K562 (cell line): Measurements from ENCODE around the gene PLA2G4D. TPM values are rescaled to one million over a fixed set of nuclear protein-coding genes. Genes with fewer than 3 reads are reported as not detected.

Experiments
- ATAC-seq: fragments of 200-7000 bp; cut with Tn5 transposase; 3 replicates; pipeline ENCODE4 v1.9.1; 2020; ENCODE audit warnings: moderate library complexity
- BruUV-seq: library from RNA; stranded (reverse); fragments of 400-500 nt; replicated peaks from 2 replicates; lab custom pipeline; 2021; lab: Mats Ljungman, UMichigan
- CTCF ChIA-PET: fragments of 300-600 bp; formaldehyde crosslinking; extraction: SDS; loops from one replicate; lab custom pipeline; 2021; ENCODE audit warnings: low intra/inter-chr PET ratio; lab: Yijun Ruan, JAX
- POLR2A ChIA-PET: fragments of 300-600, 350-650 bp; sonication (Branson Sonifier 250); formaldehyde crosslinking; extraction: SDS; loops from one replicate; lab custom pipeline; 2021; ENCODE audit warnings: antibody characterized with exemption, inconsistent platforms; lab: Yijun Ruan, JAX
- DNase-seq, 4 experiments: peaks; one replicate each; pipeline versions ENCODE4 v3.0.0 to v3.0.0-alpha.2; 2011 to 2018; ENCODE audit warnings: low spot score in 3 of 4, mixed read lengths in 3 of 4; ENCODE audit errors: extremely low read depth in 1 of 4
- FAIRE-seq: peaks from 2 replicates; lab custom pipeline; 2011; peaks lifted over from hg19 to GRCh38; lab: Jason Lieb, UNC
- H2AFZ ChIP-seq: 2 replicates; pipeline ENCODE4 v1.6.0; 2011; ENCODE audit warnings: low read depth, low read length, control low read depth, inconsistent platforms
- H3K27ac ChIP-seq: fragments of 200-600 bp; 3 replicates; pipeline ENCODE4 v1.8.0; 2011; ENCODE audit warnings: low read depth, mild to moderate bottlenecking, control low read depth, inconsistent platforms, low read length, moderate library complexity, mixed read lengths; ENCODE audit errors: extremely low read depth
- H3K27me3 ChIP-seq, 2 experiments: fragments of 300-600 bp in 1 of 2; 2 replicates in 1 of 2; 3 replicates in 1 of 2; pipeline versions ENCODE4 v1.6.0 to v1.8.0; 2011; ENCODE audit warnings: inconsistent platforms in 2 of 2, low read length in 2 of 2, mild to moderate bottlenecking in 1 of 2, mixed read lengths in 1 of 2, moderate library complexity in 1 of 2; ENCODE audit not compliant: control insufficient read depth in 2 of 2, insufficient read depth in 2 of 2
- H3K36me3 ChIP-seq: fragments of 300-600 bp; 3 replicates; pipeline ENCODE4 v1.8.0; 2011; ENCODE audit warnings: mild to moderate bottlenecking, low read length, inconsistent platforms; ENCODE audit not compliant: control insufficient read depth, insufficient read depth
- H3K4me1 ChIP-seq, 2 experiments: fragments of 200-600 bp in 1 of 2; replicated peaks in 1 of 2; 2 replicates in 1 of 2; 3 replicates in 1 of 2; pipeline versions ENCODE4 v1.5.1 to v1.8.0; 2011; ENCODE audit warnings: inconsistent platforms in 2 of 2, low read length in 2 of 2, mild to moderate bottlenecking in 1 of 2, mixed read lengths in 1 of 2, moderate library complexity in 1 of 2; ENCODE audit not compliant: control insufficient read depth in 2 of 2, insufficient read depth in 2 of 2
- H3K4me2 ChIP-seq: 2 replicates; pipeline ENCODE4 v1.6.1; 2011; ENCODE audit warnings: low read length, control low read depth, inconsistent platforms, mixed read lengths; ENCODE audit not compliant: insufficient read depth
- H3K4me3 ChIP-seq: fragments of 200-600 bp; sonication (generic), shearing (Covaris generic); 2 replicates; pipeline ENCODE4 v1.5.1; 2016; ENCODE audit warnings: control low read depth, inconsistent platforms
- H3K79me2 ChIP-seq: fragments of 200-600 bp; 3 replicates; pipeline ENCODE4 v1.8.0; 2011; ENCODE audit warnings: low read length, inconsistent platforms; ENCODE audit not compliant: control insufficient read depth, insufficient read depth
- H3K9ac ChIP-seq, 2 experiments: 2 replicates each; pipeline versions ENCODE4 v1.6.0 to v1.6.1; 2011; ENCODE audit warnings: low read depth in 2 of 2, low read length in 2 of 2, control low read depth in 1 of 2, inconsistent platforms in 1 of 2, mild to moderate bottlenecking in 1 of 2, mixed read lengths in 1 of 2; ENCODE audit not compliant: insufficient read depth in 1 of 2
- H3K9me1 ChIP-seq: one replicate; pipeline ENCODE4 v1.6.0; 2011; ENCODE audit warnings: inconsistent platforms, mild to moderate bottlenecking, low read length, moderate library complexity; ENCODE audit not compliant: control insufficient read depth, insufficient read depth
- H3K9me3 ChIP-seq: replicated peaks from 2 replicates; pipeline ENCODE4 v1.5.1; 2011; ENCODE audit warnings: low read depth, low read length, inconsistent platforms; ENCODE audit not compliant: control insufficient read depth, insufficient read depth
- H4K20me1 ChIP-seq: replicated peaks from 2 replicates; pipeline ENCODE4 v1.6.1; 2011; ENCODE audit warnings: low read length, inconsistent platforms, mixed read lengths; ENCODE audit not compliant: control insufficient read depth, insufficient read depth
- LARP7 ChIP-seq: fragments of 450-650 bp; IDR thresholded peaks from 2 replicates; pipeline ENCODE4 v1.6.1; 2016
- SNAPC5 ChIP-seq: fragments of 250-450 bp; sonication (Bioruptor Pico); IDR thresholded peaks from 2 replicates; pipeline ENCODE4 v1.8.0; 2021; ENCODE audit warnings: moderate library complexity, mild to moderate bottlenecking, inconsistent platforms
- YBX1 ChIP-seq: fragments of 450-650 bp; IDR thresholded peaks from 2 replicates; pipeline ENCODE4 v1.7.1; 2016; ENCODE audit warnings: mild to moderate bottlenecking
- ZSCAN32 ChIP-seq: fragments of 450-650 bp; formaldehyde crosslinking; IDR thresholded peaks from 2 replicates; pipeline ENCODE4 v1.4.0; 2020; ENCODE audit warnings: mild to moderate bottlenecking, moderate library complexity
- WGBS: fragments of 100-300 bp; shearing (Covaris generic); methylation state at CpG from one replicate; pipeline ENCODE4 v1.1.6; 2016; ENCODE audit warnings: low coverage, mixed read lengths; ENCODE audit not compliant: insufficient coverage; ENCODE audit errors: missing lambda C conversion rate; 5-methylcytosine and 5-hydroxymethylcytosine counted together
- in situ Hi-C: fragments of 300-500 bp; cut with MboI; formaldehyde crosslinking; loops from 4 replicates; pipeline ENCODE4 v1.15.0; 2018; ENCODE audit warnings: inconsistent platforms, mixed read lengths
- intact Hi-C: fragments of 100-400 bp; cut with micrococcal nuclease; formaldehyde crosslinking; loops from 2 replicates; pipeline ENCODE4 v1.14.2; 2022
- polyA plus RNA-seq, 8 experiments: library from polyadenylated mRNA; depleted of rRNA in 4 of 8; stranded (reverse) in 5 of 8; unstranded in 3 of 8; fragments of >200 nt; fragmentation: Nextera tagmentation in 2 of 8; fragmentation: Illumina TruSeq in 1 of 8; extraction: Ambion mirVana in 2 of 8; extraction: Trizol in 1 of 8; gene quantifications; 2 replicates each; pipeline versions ENCODE4 v1.2.1 to v1.2.3, GENCODE V29; 2011 to 2014; ENCODE audit warnings: inconsistent platforms in 1 of 8, missing spikeins in 1 of 8
- total RNA-seq, 7 experiments: library from RNA; depleted of rRNA in 6 of 7; stranded (reverse); fragments of >200 nt in 6 of 7; fragmentation: Illumina TruSeq in 2 of 7; extraction: Trizol in 2 of 7; gene quantifications; 2 replicates each; pipeline versions ENCODE4 v1.2.1 to v1.2.3, GENCODE V29; 2011 to 2021; ENCODE audit warnings: low replicate concordance in 1 of 7
- TF ChIP-seq, protein P1 (sequence below): fragments of 450-650 bp; IDR thresholded peaks from 2 replicates; pipeline ENCODE4 v1.6.1; 2018; ENCODE audit warnings: mild to moderate bottlenecking, low read depth; ENCODE audit not compliant: partially characterized antibody

Gene PLA2G4D
- total and polyA plus RNA-seq, 9 of the 15 experiments (the other 6 are each of a cell fraction or from before 2014, with no cell fraction given), result 0.04 TPM; not detected in 8

DNA sequence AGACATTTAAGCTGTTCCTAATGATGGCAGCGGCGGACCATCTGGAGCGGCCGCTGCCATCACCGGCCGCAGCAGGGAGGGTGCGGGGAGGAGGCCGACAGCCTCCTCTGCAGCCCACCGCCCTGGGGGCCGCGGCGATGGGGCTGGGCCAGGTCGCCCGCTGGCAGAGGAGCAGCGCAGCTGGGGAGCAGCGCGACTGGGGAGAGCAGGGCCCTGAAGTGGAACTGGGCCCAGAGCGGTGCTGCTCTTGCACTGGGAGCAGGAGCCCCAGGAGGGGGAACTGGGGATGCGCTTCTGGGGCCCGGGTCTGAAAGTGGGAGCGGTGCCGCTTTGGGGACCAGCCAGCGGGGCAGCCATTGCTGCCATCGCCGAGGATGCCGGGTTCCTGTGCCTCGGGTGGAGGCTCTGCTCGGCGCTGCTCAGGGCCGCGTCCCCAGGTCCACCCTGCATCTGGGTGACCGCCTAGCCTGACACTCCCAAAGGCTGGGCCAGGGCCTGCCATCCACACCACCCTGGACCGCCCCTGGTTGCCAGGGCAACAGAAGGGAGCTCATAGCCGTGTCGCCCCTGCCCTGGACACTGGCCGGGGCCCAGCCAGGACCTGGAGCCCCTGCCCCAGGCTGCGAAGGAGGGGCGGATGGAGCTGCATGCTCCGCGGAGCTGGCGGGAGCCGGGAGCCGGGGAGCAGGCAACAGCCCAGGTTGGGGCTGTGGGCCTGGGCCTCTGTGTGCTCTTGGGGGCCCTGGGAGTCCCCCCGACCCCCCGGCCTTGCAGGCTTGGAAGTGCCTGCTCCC, 58.1 kb downstream of the PLA2G4D start:
- Histone ChIP-seq H4K20me1 (no peaks in the 10 kb centered on the region), H3K4me2 (no peak overlapping the region), H3K79me2 (no peaks in the 10 kb centered on the region), H3K4me1 (peaks cover 0 to 11% of the 10 kb centered on the region in 2 experiments; a peak in 1 of 5 replicates), H3K36me3 (no peaks in the 10 kb centered on the region), H3K9me1 (no peaks in the 10 kb centered on the region), H2AFZ (no peak overlapping the region), H3K9me3 (no peaks in the 10 kb centered on the region; the same call in none of the 2 replicates), H3K4me3 (no peak overlapping the region), H3K27ac (no peak overlapping the region), H3K9ac (no peak overlapping the region; a peak in 1 of 4 replicates), H3K27me3 (peaks cover 29 to 45% of the 10 kb centered on the region in 2 experiments; a peak in 3 of 5 replicates)
- FAIRE-seq (no peak), DNase-seq (no peak), ATAC-seq (no peak)
- intact Hi-C loops, result no loop called here
- in situ Hi-C loops, result no loop called here
- no TSS peak for BruUV-seq
- ChIA-PET CTCF (no interaction called here), POLR2A (no interaction called here)
- 2% methylated on average over 32 of the region's 45 CpGs for WGBS
- TF ChIP-seq LARP7, result no peak
- TF ChIP-seq YBX1, result no peak
- TF ChIP-seq SNAPC5 (CRISPR knock-in tag), result no peak
- TF ChIP-seq, protein P1, sequence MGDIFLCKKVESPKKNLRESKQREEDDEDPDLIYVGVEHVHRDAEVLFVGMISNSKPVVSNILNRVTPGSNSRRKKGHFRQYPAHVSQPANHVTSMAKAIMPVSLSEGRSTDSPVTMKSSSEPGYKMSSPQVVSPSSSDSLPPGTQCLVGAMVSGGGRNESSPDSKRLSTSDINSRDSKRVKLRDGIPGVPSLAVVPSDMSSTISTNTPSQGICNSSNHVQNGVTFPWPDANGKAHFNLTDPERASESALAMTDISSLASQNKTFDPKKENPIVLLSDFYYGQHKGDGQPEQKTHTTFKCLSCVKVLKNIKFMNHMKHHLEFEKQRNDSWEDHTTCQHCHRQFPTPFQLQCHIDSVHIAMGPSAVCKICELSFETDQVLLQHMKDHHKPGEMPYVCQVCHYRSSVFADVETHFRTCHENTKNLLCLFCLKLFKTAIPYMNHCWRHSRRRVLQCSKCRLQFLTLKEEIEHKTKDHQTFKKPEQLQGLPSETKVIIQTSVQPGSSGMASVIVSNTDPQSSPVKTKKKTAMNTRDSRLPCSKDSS, result no peak
- TF ChIP-seq ZSCAN32 (CRISPR knock-in tag), result no peak
